ENCODE results near the gene C1QTNF5.

GRCh38 chr11:119329320-119329719 is 11.4 kb downstream of the C1QTNF5 start:
- TF ChIP-seq CTCF (conservative IDR thresholded peaks at IDR 0.05 in 1 of 2, IDR thresholded peaks at IDR 0.05 in 1 of 2; ENCODE audit: extremely low read depth in 1 of 2, insufficient read depth in 1 of 2, low read depth in 1 of 2, low read length in 2 of 2): no peak
- TF ChIP-seq EZH2 (IDR thresholded peaks at IDR 0.05; ENCODE audit: borderline replicate concordance, low read length): no peak
